CD8-positive, alpha-beta memory T cell (primary cell): Measurements from ENCODE around the gene EXOC2. TPM values are rescaled to one million over a fixed set of nuclear protein-coding genes. Genes with fewer than 3 reads are reported as not detected.

Experiments
- CTCF ChIA-PET: fragments of 350-600 bp; sonication (Branson Sonifier 250); formaldehyde crosslinking; loops from one replicate; lab custom pipeline; 2021; ENCODE audit warnings: antibody characterized with exemption; lab: Charles Lee
- POLR2A ChIA-PET: fragments of 350-600 bp; sonication (Branson Sonifier 250); formaldehyde crosslinking; loops from one replicate; lab custom pipeline; 2021; ENCODE audit warnings: antibody characterized with exemption; lab: Charles Lee
- DNase-seq, 5 donors: peaks; one replicate each; pipeline versions ENCODE4 v3.0.0 to v3.0.0-alpha.2; 2020 to 2022; ENCODE audit warnings: mixed read lengths in 1 of 5
- H3K27ac ChIP-seq: one replicate; pipeline ENCODE4 v1.7.0; 2013; ENCODE audit warnings: low read depth, mild to moderate bottlenecking, low read length, moderate library complexity
- H3K27me3 ChIP-seq: 2 replicates; pipeline ENCODE4 v1.7.0; 2013; ENCODE audit warnings: low read length, mild to moderate bottlenecking; ENCODE audit not compliant: insufficient read depth, poor library complexity, severe bottlenecking
- H3K36me3 ChIP-seq: 2 replicates; pipeline ENCODE4 v1.7.0; 2013; ENCODE audit warnings: mild to moderate bottlenecking, low read length, moderate library complexity; ENCODE audit not compliant: insufficient read depth
- H3K4me1 ChIP-seq: 2 replicates; pipeline ENCODE4 v1.7.0; 2013; ENCODE audit warnings: mild to moderate bottlenecking, low read length, moderate library complexity; ENCODE audit not compliant: insufficient read depth
- H3K4me3 ChIP-seq: 2 replicates; pipeline ENCODE4 v1.7.0; 2013; ENCODE audit warnings: mild to moderate bottlenecking, low read length
- H3K9me3 ChIP-seq: 2 replicates; pipeline ENCODE4 v1.7.0; 2013; ENCODE audit warnings: mild to moderate bottlenecking, low read length
- H3K27ac Mint-ChIP-seq, 8 donors: one replicate each; pipeline ENCODE4 v1.8.0; 2020 to 2021; ENCODE audit warnings: mixed read lengths in 8 of 8, mild to moderate bottlenecking in 6 of 8, inconsistent platforms in 3 of 8, moderate library complexity in 3 of 8
- H3K27me3 Mint-ChIP-seq, 2 donors: one replicate each; pipeline ENCODE4 v1.8.0; 2020 to 2021; ENCODE audit warnings: mixed read lengths in 2 of 2, mild to moderate bottlenecking in 1 of 2, moderate library complexity in 1 of 2
- H3K36me3 Mint-ChIP-seq, 3 donors: one replicate each; pipeline ENCODE4 v1.8.0; 2020 to 2021; ENCODE audit warnings: mixed read lengths in 3 of 3, inconsistent platforms in 1 of 3, mild to moderate bottlenecking in 1 of 3
- H3K4me1 Mint-ChIP-seq, 3 donors: one replicate each; pipeline ENCODE4 v1.8.0; 2020 to 2021; ENCODE audit warnings: mixed read lengths in 3 of 3, inconsistent platforms in 1 of 3, mild to moderate bottlenecking in 1 of 3
- H3K4me3 Mint-ChIP-seq, 7 donors: one replicate each; pipeline ENCODE4 v1.8.0; 2020 to 2021; ENCODE audit warnings: mixed read lengths in 7 of 7, mild to moderate bottlenecking in 6 of 7, moderate library complexity in 4 of 7, inconsistent platforms in 2 of 7
- H3K9me3 Mint-ChIP-seq, 5 donors: one replicate each; pipeline ENCODE4 v1.8.0; 2020 to 2022; ENCODE audit warnings: mixed read lengths in 5 of 5, mild to moderate bottlenecking in 3 of 5, moderate library complexity in 2 of 5, inconsistent platforms in 1 of 5
- polyA plus RNA-seq: library from polyadenylated mRNA; unstranded; fragments of 300-500 nt; fragmentation: Illumina TruSeq; gene quantifications from one replicate; pipeline ENCODE4 v1.2.3, GENCODE V29; 2021
- total RNA-seq, 2 experiments: library from RNA; stranded (reverse); gene quantifications; one replicate each; pipeline ENCODE4 v1.2.3, GENCODE V29; 2021

Gene EXOC2
- total and polyA plus RNA-seq, 3 experiments from 2014 or later, result 41.5 to 44.6 (median 43.1) TPM

GRCh38 chr6:518218-518617 is 174.7 kb downstream of the EXOC2 start:
- Mint-ChIP-seq H3K4me1 (peaks cover 18 to 32% (median 20%) of the 10 kb centered on the region in 3 donors), H3K9me3 (peaks cover 0 to 3% (median 0%) of the 10 kb centered on the region in 5 donors), H3K27ac (peak overlapping the region in 2 of 8 donors; percentile 61 to 66), H3K36me3 (peaks cover 16 to 30% (median 17%) of the 10 kb centered on the region in 3 donors), H3K4me3 (no peak overlapping the region), H3K27me3 (no peaks in the 10 kb centered on the region)
- no peak overlapping the region for H3K4me3 ChIP-seq
- POLR2A ChIA-PET, result no interaction called here
- CTCF ChIA-PET, result no interaction called here
- no peak overlapping the region for H3K27ac ChIP-seq
- DNase-seq, result no peak
- H3K9me3 ChIP-seq, result no peaks in the 10 kb centered on the region
- H3K36me3 ChIP-seq, result no peaks in the 10 kb centered on the region
- H3K4me1 ChIP-seq, result peaks cover 7% of the 10 kb centered on the region
- H3K27me3 ChIP-seq, result no peaks in the 10 kb centered on the region

- H3K4me1 ChIP-seq, result peaks cover 7% of the 10 kb centered on the region
- H3K9me3 ChIP-seq, result no peaks in the 10 kb centered on the region
- Mint-ChIP-seq H3K4me1 (peaks cover 24 to 39% (median 31%) of the 10 kb centered on the region in 3 donors), H3K4me3 (no peak overlapping the region), H3K9me3 (peaks cover 0 to 2% (median 0%) of the 10 kb centered on the region in 5 donors), H3K36me3 (peaks cover 6 to 23% (median 12%) of the 10 kb centered on the region in 3 donors), H3K27me3 (no peaks in the 10 kb centered on the region), H3K27ac (no peak overlapping the region)
- H3K27ac ChIP-seq, result no peak overlapping the region
- no peak for DNase-seq
- H3K36me3 ChIP-seq, result no peaks in the 10 kb centered on the region
- no peak overlapping the region for H3K4me3 ChIP-seq
- POLR2A ChIA-PET, result no interaction called here
- H3K27me3 ChIP-seq, result no peaks in the 10 kb centered on the region
- CTCF ChIA-PET, result no interaction called here
Measured at GRCh38 chr6:516213-516612, 176.7 kb downstream of the EXOC2 start.

GRCh38 chr6:515267-515666 is 177.7 kb downstream of the EXOC2 start:
- Histone ChIP-seq H3K27me3 (no peaks in the 10 kb centered on the region), H3K36me3 (no peaks in the 10 kb centered on the region), H3K9me3 (no peaks in the 10 kb centered on the region), H3K27ac (no peak overlapping the region), H3K4me1 (peaks cover 16% of the 10 kb centered on the region), H3K4me3 (no peak overlapping the region)
- ChIA-PET CTCF (no interaction called here), POLR2A (no interaction called here)
- peaks cover 4 to 20% (median 9%) of the 10 kb centered on the region in 3 donors for H3K36me3 Mint-ChIP-seq
- no peak for DNase-seq
- no peaks in the 10 kb centered on the region for H3K9me3 Mint-ChIP-seq
- no peak overlapping the region for H3K27ac Mint-ChIP-seq
- no peak overlapping the region for H3K4me3 Mint-ChIP-seq
- H3K27me3 Mint-ChIP-seq, result no peaks in the 10 kb centered on the region
- peaks cover 30 to 43% (median 40%) of the 10 kb centered on the region in 3 donors for H3K4me1 Mint-ChIP-seq

GRCh38 chr6:514396-514978 is 178.5 kb downstream of the EXOC2 start:
- Mint-ChIP-seq H3K9me3 (no peaks in the 10 kb centered on the region), H3K4me1 (peaks cover 38 to 51% (median 48%) of the 10 kb centered on the region in 3 donors), H3K27me3 (no peaks in the 10 kb centered on the region), H3K36me3 (peaks cover 4 to 20% (median 9%) of the 10 kb centered on the region in 3 donors), H3K4me3 (peak overlapping the region in 1 of 7 donors; percentile 32), H3K27ac (peak overlapping the region in 2 of 8 donors; percentile 66 to 78)
- ChIA-PET POLR2A (no interaction called here), CTCF (interaction anchor here (2.0 kb wide), 1 partner anchor 21 kb away, joined by 5 read pairs; no protein-coding TSS in a partner anchor)
- H3K27ac ChIP-seq, result no peak overlapping the region
- no peaks in the 10 kb centered on the region for H3K36me3 ChIP-seq
- H3K4me3 ChIP-seq, result no peak overlapping the region
- H3K9me3 ChIP-seq, result no peaks in the 10 kb centered on the region
- no peaks in the 10 kb centered on the region for H3K27me3 ChIP-seq
- no peak for DNase-seq
- H3K4me1 ChIP-seq, result peaks cover 23% of the 10 kb centered on the region

GRCh38 chr6:513961-514360 is 179.0 kb downstream of the EXOC2 start:
- H3K4me1 Mint-ChIP-seq, result peaks cover 43 to 56% (median 53%) of the 10 kb centered on the region in 3 donors
- Histone ChIP-seq H3K27me3 (no peaks in the 10 kb centered on the region), H3K27ac (no peak overlapping the region), H3K4me1 (peaks cover 29% of the 10 kb centered on the region), H3K36me3 (no peaks in the 10 kb centered on the region), H3K4me3 (no peak overlapping the region), H3K9me3 (no peaks in the 10 kb centered on the region)
- H3K27me3 Mint-ChIP-seq, result no peaks in the 10 kb centered on the region
- DNase-seq, result no peak
- H3K9me3 Mint-ChIP-seq, result no peaks in the 10 kb centered on the region
- H3K36me3 Mint-ChIP-seq, result peaks cover 4 to 20% (median 9%) of the 10 kb centered on the region in 3 donors
- ChIA-PET CTCF (interaction anchor here (2.0 kb wide), 1 partner anchor 21 kb away, joined by 5 read pairs; no protein-coding TSS in a partner anchor), POLR2A (no interaction called here)
- peak overlapping the region in 1 of 8 donors; percentile 69 for H3K27ac Mint-ChIP-seq
- no peak overlapping the region for H3K4me3 Mint-ChIP-seq

GRCh38 chr6:513058-513457 is 179.9 kb downstream of the EXOC2 start:
- Mint-ChIP-seq H3K4me1 (peaks cover 50 to 65% (median 62%) of the 10 kb centered on the region in 3 donors), H3K9me3 (no peaks in the 10 kb centered on the region), H3K27ac (peak overlapping the region in 1 of 8 donors; percentile 17), H3K36me3 (peaks cover 2 to 18% (median 9%) of the 10 kb centered on the region in 3 donors), H3K4me3 (peak overlapping the region in 1 of 7 donors; percentile 22), H3K27me3 (no peaks in the 10 kb centered on the region)
- Histone ChIP-seq H3K27ac (no peak overlapping the region), H3K4me3 (no peak overlapping the region), H3K27me3 (no peaks in the 10 kb centered on the region), H3K36me3 (no peaks in the 10 kb centered on the region), H3K4me1 (peaks cover 31% of the 10 kb centered on the region), H3K9me3 (no peaks in the 10 kb centered on the region)
- ChIA-PET POLR2A (no interaction called here), CTCF (interaction anchor here (2.0 kb wide), 1 partner anchor 20 kb away, joined by 5 read pairs; no protein-coding TSS in a partner anchor)
- no peak for DNase-seq

GRCh38 chr6:511488-512137 is 181.3 kb downstream of the EXOC2 start:
- Histone ChIP-seq H3K4me3 (no peak overlapping the region), H3K9me3 (no peaks in the 10 kb centered on the region), H3K27me3 (no peaks in the 10 kb centered on the region), H3K27ac (no peak overlapping the region), H3K36me3 (no peaks in the 10 kb centered on the region), H3K4me1 (peaks cover 37% of the 10 kb centered on the region)
- no peaks in the 10 kb centered on the region for H3K9me3 Mint-ChIP-seq
- H3K27me3 Mint-ChIP-seq, result no peaks in the 10 kb centered on the region
- peaks cover 0 to 13% (median 5%) of the 10 kb centered on the region in 3 donors for H3K36me3 Mint-ChIP-seq
- H3K4me1 Mint-ChIP-seq, result peaks cover 50 to 72% (median 71%) of the 10 kb centered on the region in 3 donors
- POLR2A ChIA-PET, result interaction anchor here (0.7 kb wide), 1 partner anchor 19 kb away, joined by 3 read pairs; no protein-coding TSS in a partner anchor
- CTCF ChIA-PET, result no interaction called here
- H3K27ac Mint-ChIP-seq, result peak overlapping the region in 2 of 8 donors; percentile 4 to 75
- no peak for DNase-seq
- H3K4me3 Mint-ChIP-seq, result no peak overlapping the region

- Histone ChIP-seq H3K36me3 (no peaks in the 10 kb centered on the region), H3K27me3 (no peaks in the 10 kb centered on the region), H3K9me3 (no peaks in the 10 kb centered on the region), H3K4me1 (peaks cover 43% of the 10 kb centered on the region), H3K27ac (no peak overlapping the region), H3K4me3 (no peak overlapping the region)
- H3K9me3 Mint-ChIP-seq, result no peaks in the 10 kb centered on the region
- DNase-seq, result no peak
- peaks cover 0 to 15% (median 5%) of the 10 kb centered on the region in 3 donors for H3K36me3 Mint-ChIP-seq
- ChIA-PET CTCF (no interaction called here), POLR2A (no interaction called here)
- H3K27me3 Mint-ChIP-seq, result no peaks in the 10 kb centered on the region
- H3K4me1 Mint-ChIP-seq, result peaks cover 50 to 83% (median 80%) of the 10 kb centered on the region in 3 donors
- peak overlapping the region in 4 of 7 donors; percentile 30 to 57 (median 38) for H3K4me3 Mint-ChIP-seq
- H3K27ac Mint-ChIP-seq, result peak overlapping the region in 5 of 8 donors; percentile 8 to 79 (median 68)
Measured at GRCh38 chr6:509676-510075, 183.3 kb downstream of the EXOC2 start.
